ENCODE data around the gene OR10A2. TPM values are rescaled to one million over a fixed set of nuclear protein-coding genes. Genes with fewer than 3 reads are reported as not detected.

The OR10A2 gene
- total RNA-seq, 1 donor from 2014 or later, result not detected

DNA sequence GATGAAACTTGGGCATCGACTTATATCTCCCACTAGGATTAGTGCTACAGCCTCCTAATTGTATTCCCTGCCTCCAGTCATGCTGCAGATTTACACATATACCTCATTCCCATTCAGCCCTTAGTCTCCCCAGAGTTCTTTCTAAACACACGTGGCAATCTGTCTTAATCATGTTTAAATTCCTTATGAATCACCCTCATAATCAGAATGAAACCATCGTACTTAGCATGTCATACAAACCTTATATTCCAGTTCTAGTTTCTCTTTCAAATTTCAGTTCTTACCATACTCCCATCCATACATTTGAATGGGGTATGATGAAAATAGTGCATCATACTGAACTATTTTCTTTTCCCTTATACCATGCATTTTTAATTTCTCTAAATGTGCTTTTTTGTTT, 6.0 kb upstream of the OR10A2 start:
- ChIA-PET CTCF (no interaction called here), POLR2A (no interaction called here)
- no peak for ATAC-seq (ENCODE audit: low read depth)
- no peak for DNase-seq
- H3K9me3 Mint-ChIP-seq, result peaks cover 13% of the 10 kb centered on the region
- H3K4me1 Mint-ChIP-seq, result no peaks in the 10 kb centered on the region
- TF ChIP-seq, protein P1, sequence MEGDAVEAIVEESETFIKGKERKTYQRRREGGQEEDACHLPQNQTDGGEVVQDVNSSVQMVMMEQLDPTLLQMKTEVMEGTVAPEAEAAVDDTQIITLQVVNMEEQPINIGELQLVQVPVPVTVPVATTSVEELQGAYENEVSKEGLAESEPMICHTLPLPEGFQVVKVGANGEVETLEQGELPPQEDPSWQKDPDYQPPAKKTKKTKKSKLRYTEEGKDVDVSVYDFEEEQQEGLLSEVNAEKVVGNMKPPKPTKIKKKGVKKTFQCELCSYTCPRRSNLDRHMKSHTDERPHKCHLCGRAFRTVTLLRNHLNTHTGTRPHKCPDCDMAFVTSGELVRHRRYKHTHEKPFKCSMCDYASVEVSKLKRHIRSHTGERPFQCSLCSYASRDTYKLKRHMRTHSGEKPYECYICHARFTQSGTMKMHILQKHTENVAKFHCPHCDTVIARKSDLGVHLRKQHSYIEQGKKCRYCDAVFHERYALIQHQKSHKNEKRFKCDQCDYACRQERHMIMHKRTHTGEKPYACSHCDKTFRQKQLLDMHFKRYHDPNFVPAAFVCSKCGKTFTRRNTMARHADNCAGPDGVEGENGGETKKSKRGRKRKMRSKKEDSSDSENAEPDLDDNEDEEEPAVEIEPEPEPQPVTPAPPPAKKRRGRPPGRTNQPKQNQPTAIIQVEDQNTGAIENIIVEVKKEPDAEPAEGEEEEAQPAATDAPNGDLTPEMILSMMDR (IDR thresholded peaks at IDR 0.05), result no peak
- no peak overlapping the region for H3K4me3 Mint-ChIP-seq
- peaks cover 2% of the 10 kb centered on the region for H3K27me3 Mint-ChIP-seq
- intact Hi-C loops (cut with micrococcal nuclease), result no loop called here
- no peaks in the 10 kb centered on the region for H3K36me3 Mint-ChIP-seq (ENCODE audit: low read depth)
- no peak overlapping the region for H3K27ac Mint-ChIP-seq

DNA sequence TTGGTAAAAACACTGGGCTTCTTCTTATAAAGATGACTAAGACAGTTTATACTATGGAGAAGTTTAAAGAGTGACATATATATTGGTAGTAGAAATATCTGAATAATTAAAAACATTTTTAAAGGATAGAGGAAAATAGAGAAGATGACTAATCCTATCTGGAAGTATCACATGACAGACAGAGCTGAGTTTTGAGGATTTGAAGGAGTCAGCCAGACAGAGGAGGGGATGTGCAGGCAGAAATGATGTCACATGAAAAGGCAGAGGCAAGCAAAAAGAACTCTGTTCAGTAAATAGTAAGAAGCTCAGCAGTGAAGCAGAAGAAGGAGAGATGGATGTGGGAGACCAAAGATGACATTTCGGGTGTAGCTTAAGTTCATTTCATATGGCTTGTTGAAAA, 1.6 kb downstream of the OR10A2 start:
- Mint-ChIP-seq H3K4me1 (no peaks in the 10 kb centered on the region), H3K27ac (no peak overlapping the region), H3K36me3 (ENCODE audit: low read depth) (no peaks in the 10 kb centered on the region), H3K4me3 (no peak overlapping the region), H3K9me3 (peaks cover 3% of the 10 kb centered on the region), H3K27me3 (no peaks in the 10 kb centered on the region)
- ATAC-seq (ENCODE audit: low read depth) (no peak), DNase-seq (no peak)
- CTCF ChIA-PET, result interaction anchor here (0.6 kb wide), 1 partner anchor 50 kb away, joined by 4 read pairs; no protein-coding TSS in a partner anchor
- POLR2A ChIA-PET, result no interaction called here
- intact Hi-C loops (cut with micrococcal nuclease), result no loop called here
- TF ChIP-seq, protein P1 (IDR thresholded peaks at IDR 0.05), result no peak

DNA sequence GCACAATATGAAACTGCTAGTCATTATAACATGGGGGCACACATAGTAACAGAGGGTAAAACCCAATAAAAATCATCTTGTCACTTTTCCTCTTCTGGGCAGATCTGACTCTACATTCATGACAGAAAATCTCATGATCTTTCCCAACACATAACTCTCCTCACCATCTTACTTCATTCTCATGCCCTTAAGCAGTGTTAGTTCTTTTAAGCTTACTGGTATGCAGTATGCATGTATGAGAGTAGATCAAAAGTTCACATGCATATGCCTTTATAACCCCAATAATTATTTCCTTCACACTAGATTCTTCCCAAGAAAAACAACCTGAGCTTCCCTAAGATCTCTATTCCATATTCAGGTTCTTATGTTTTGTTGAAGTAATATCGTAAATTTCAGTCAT, 8.4 kb downstream of the OR10A2 start:
- no peaks in the 10 kb centered on the region for H3K36me3 Mint-ChIP-seq (ENCODE audit: low read depth)
- DNase-seq (no peak), ATAC-seq (ENCODE audit: low read depth) (no peak)
- no peaks in the 10 kb centered on the region for H3K4me1 Mint-ChIP-seq
- TF ChIP-seq, protein P1 (IDR thresholded peaks at IDR 0.05), result no peak
- ChIA-PET POLR2A (no interaction called here), CTCF (no interaction called here)
- no peak overlapping the region for H3K4me3 Mint-ChIP-seq
- no peaks in the 10 kb centered on the region for H3K9me3 Mint-ChIP-seq
- peaks cover 2% of the 10 kb centered on the region for H3K27me3 Mint-ChIP-seq
- intact Hi-C loops (cut with micrococcal nuclease), result no loop called here
- no peak overlapping the region for H3K27ac Mint-ChIP-seq

DNA sequence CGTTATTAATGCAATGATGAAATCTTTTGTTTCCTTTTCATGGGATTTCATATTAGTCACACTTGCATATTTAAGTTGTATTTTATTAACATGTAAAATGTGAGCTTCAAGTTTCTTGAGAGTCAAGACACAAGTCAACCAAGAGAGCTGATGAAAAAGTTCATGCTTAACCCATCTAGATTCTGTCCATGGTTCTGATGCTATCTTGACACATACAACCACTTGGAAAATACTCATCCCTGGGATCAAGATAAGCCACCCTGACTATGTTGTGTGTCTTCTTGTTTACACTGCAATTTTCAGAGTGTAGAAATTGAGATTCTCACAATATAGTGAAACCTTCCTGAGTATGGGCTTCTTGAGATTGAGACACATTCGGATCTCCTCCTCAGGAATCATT, 12.9 kb downstream of the OR10A2 start:
- ChIA-PET CTCF (no interaction called here), POLR2A (no interaction called here)
- H3K36me3 Mint-ChIP-seq (ENCODE audit: low read depth), result no peaks in the 10 kb centered on the region
- no peak overlapping the region for H3K27ac Mint-ChIP-seq
- intact Hi-C loops (cut with micrococcal nuclease), result no loop called here
- H3K4me1 Mint-ChIP-seq, result no peaks in the 10 kb centered on the region
- DNase-seq, result no peak
- H3K4me3 Mint-ChIP-seq, result no peak overlapping the region
- ATAC-seq (ENCODE audit: low read depth), result no peak
- TF ChIP-seq, protein P1 (IDR thresholded peaks at IDR 0.05), result no peak
- H3K9me3 Mint-ChIP-seq, result no peaks in the 10 kb centered on the region
- peaks cover 2% of the 10 kb centered on the region for H3K27me3 Mint-ChIP-seq

DNA sequence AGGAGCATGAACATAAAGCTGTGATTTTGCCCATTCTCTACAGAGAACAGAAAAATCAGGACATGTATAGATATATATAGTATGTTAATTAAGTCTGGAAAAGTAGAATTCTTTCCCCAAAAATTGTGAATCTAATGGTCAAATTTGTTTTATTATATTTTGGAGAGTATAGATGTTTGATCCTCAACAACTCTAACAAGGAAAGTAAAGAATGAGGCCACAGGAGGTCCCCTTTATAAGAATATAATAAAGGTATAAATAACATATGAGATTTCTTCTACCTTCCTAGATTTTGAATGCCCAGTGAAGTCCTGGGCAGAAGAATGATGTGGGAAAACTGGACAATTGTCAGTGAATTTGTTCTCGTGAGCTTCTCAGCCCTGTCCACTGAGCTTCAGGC, 13.5 kb downstream of the OR10A2 start, which contains the start of gene OR10A4:
OR10A4 (plus strand) TSS at position 301 of the 400 bp plus-strand sequence; CDS start at position 324, 23 bp downstream.
- Mint-ChIP-seq H3K4me3 (no peak within 1 kb of the TSS), H3K4me1 (no peaks in the 10 kb centered on the region), H3K9me3 (no peaks in the 10 kb centered on the region), H3K36me3 (ENCODE audit: low read depth) (no peaks in the 10 kb centered on the region), H3K27ac (no peak within 1 kb of the TSS), H3K27me3 (peaks cover 2% of the 10 kb centered on the region)
- CTCF ChIA-PET, result no interaction called here
- TF ChIP-seq, protein P1 (IDR thresholded peaks at IDR 0.05), result no peak
- POLR2A ChIA-PET, result no interaction called here
- ATAC-seq (ENCODE audit: low read depth), result no peak
- intact Hi-C loops (cut with micrococcal nuclease), result no loop called here
- no peak for DNase-seq

All from activated B cell treated with CpG ODN at 0.5 μM for 24 hours (primary cell).